HG03558 (cell line): Measurements from ENCODE around the gene SWI5.
"Not testable (repeated sequence)": the region's sequence is repeated elsewhere in the genome, so short reads cannot be mapped to it uniquely, and the experiment has no call there.

ENCODE experiments used
- ATAC-seq: cut with Tn5 transposase; IDR thresholded peaks from one replicate; pipeline ENCODE4 v1.9.1; 2021; ENCODE audit warnings: moderate number of reproducible peaks; ENCODE audit not compliant: unreplicated experiment; ENCODE audit errors: extremely low read depth

SWI5 gene

GRCh38 chr9:128276008-128276573 lies at the start of gene SWI5:
Gene SWI5 (plus strand): TSS chr9:128276276.
- peak; percentile 97 for ATAC-seq

- ATAC-seq = no peak
These were observed 49.7 kb upstream of the SWI5 start for GRCh38 chr9:128226412-128226801.

GRCh38 chr9:128230897-128231296 lies 45.2 kb upstream of the SWI5 start:
- ATAC-seq = not testable (repeated sequence)

- no peak for ATAC-seq
These were observed 44.2 kb upstream of the SWI5 start for GRCh38 chr9:128231638-128232527.

- ATAC-seq = no peak
These were observed 43.3 kb upstream of the SWI5 start for GRCh38 chr9:128232528-128233428.

GRCh38 chr9:128233817-128234406 lies 42.2 kb upstream of the SWI5 start:
- no peak for ATAC-seq

GRCh38 chr9:128242124-128242523 lies 34.0 kb upstream of the SWI5 start:
- ATAC-seq = no peak

- no peak for ATAC-seq
These were observed 33.3 kb upstream of the SWI5 start for GRCh38 chr9:128242828-128243214.

- no peak for ATAC-seq
These were observed 32.7 kb upstream of the SWI5 start for GRCh38 chr9:128243215-128244018.

GRCh38 chr9:128244091-128244836 lies 31.8 kb upstream of the SWI5 start:
- ATAC-seq = no peak

- no peak for ATAC-seq
These were observed 31.2 kb upstream of the SWI5 start for GRCh38 chr9:128244837-128245231.

- no peak for ATAC-seq
These were observed 30.5 kb upstream of the SWI5 start for GRCh38 chr9:128245421-128246151.

- ATAC-seq = no peak
These were observed 29.6 kb upstream of the SWI5 start for GRCh38 chr9:128246471-128246870.

GRCh38 chr9:128247226-128247803 lies 28.8 kb upstream of the SWI5 start:
- ATAC-seq = no peak

- ATAC-seq = no peak
These were observed 26.5 kb upstream of the SWI5 start for GRCh38 chr9:128249558-128249907.

- peak; percentile 50 for ATAC-seq
These were observed 25.9 kb upstream of the SWI5 start for GRCh38 chr9:128249908-128250838.
